Measurements from ENCODE around the gene NUDT4.
"Not testable (repeated sequence)": the region's sequence is repeated elsewhere in the genome, so short reads cannot be mapped to it uniquely, and the experiment has no call there.

Gene NUDT4

GRCh38 chr12:93366422-93366821 lies 11.3 kb upstream of the NUDT4 start:
- DNase-seq (ENCODE audit: low read depth): no peak

GRCh38 chr12:93368766-93369165 lies 9.0 kb upstream of the NUDT4 start:
- no peak for DNase-seq (ENCODE audit: low read depth)

- DNase-seq (ENCODE audit: low read depth): no peak
Measured at GRCh38 chr12:93369505-93369904, 8.2 kb upstream of the NUDT4 start.

GRCh38 chr12:93370947-93371346 lies 6.8 kb upstream of the NUDT4 start:
- no peak for DNase-seq (ENCODE audit: low read depth)

- no peak for DNase-seq (ENCODE audit: low read depth)
Measured at GRCh38 chr12:93373961-93374656, 3.6 kb upstream of the NUDT4 start.

GRCh38 chr12:93375906-93376305 lies 1.8 kb upstream of the NUDT4 start:
- no peak for DNase-seq (ENCODE audit: low read depth)

- no peak for DNase-seq (ENCODE audit: low read depth)
Measured at GRCh38 chr12:93376436-93377251, 1.1 kb upstream of the NUDT4 start.

GRCh38 chr12:93378196-93378997 lies 672 bp downstream of the NUDT4 start:
- DNase-seq (ENCODE audit: low read depth): peak; percentile 30

GRCh38 chr12:93378998-93379325 lies 1.2 kb downstream of the NUDT4 start:
- no peak for DNase-seq (ENCODE audit: low read depth)

GRCh38 chr12:93379326-93379980 lies 1.7 kb downstream of the NUDT4 start:
- no peak for DNase-seq (ENCODE audit: low read depth)

- DNase-seq (ENCODE audit: low read depth): no peak
Measured at GRCh38 chr12:93379981-93380361, 2.2 kb downstream of the NUDT4 start.

- DNase-seq (ENCODE audit: low read depth): no peak
Measured at GRCh38 chr12:93380480-93381121, 2.9 kb downstream of the NUDT4 start.

GRCh38 chr12:93381161-93381975 lies 3.6 kb downstream of the NUDT4 start:
- DNase-seq (ENCODE audit: low read depth): no peak

GRCh38 chr12:93381976-93382437 lies 4.3 kb downstream of the NUDT4 start:
- DNase-seq (ENCODE audit: low read depth): not testable (repeated sequence)

GRCh38 chr12:93387780-93388179 lies 10.1 kb downstream of the NUDT4 start:
- DNase-seq (ENCODE audit: low read depth): no peak

- no peak for DNase-seq (ENCODE audit: low read depth)
Measured at GRCh38 chr12:93390031-93390430, 12.3 kb downstream of the NUDT4 start.

GRCh38 chr12:93390549-93391297 lies 13.0 kb downstream of the NUDT4 start:
- DNase-seq (ENCODE audit: low read depth): no peak

GRCh38 chr12:93393425-93393824 lies 15.7 kb downstream of the NUDT4 start:
- no peak for DNase-seq (ENCODE audit: low read depth)

- DNase-seq (ENCODE audit: low read depth): no peak
Measured at GRCh38 chr12:93397412-93397811, 19.7 kb downstream of the NUDT4 start.

Data from activated T-cell treated with anti-CD3 and anti-CD28 coated beads for 1 hour (primary cell).